COLO668 (cell line): ENCODE measurements around the gene INTS15.

ENCODE experiments used
- DNase-seq: peaks from one replicate; lab custom pipeline; 2025; ENCODE audit not compliant: unreplicated experiment; lab: John Stamatoyannopoulos, UW

The INTS15 gene

GRCh38 chr7:6589829-6590644 lies at the start of gene INTS15:
Gene INTS15, plus strand, starts transcription at chr7:6590021. Its CDS starts 263 bp downstream, at chr7:6590284.
- DNase-seq = peak; percentile 97

- DNase-seq = no peak
Observed at GRCh38 chr7:6542368-6542767, 47.5 kb upstream of the INTS15 start.

- DNase-seq = no peak
Observed at GRCh38 chr7:6545398-6546126, 44.3 kb upstream of the INTS15 start.

GRCh38 chr7:6546498-6547251 lies 43.1 kb upstream of the INTS15 start:
- DNase-seq = no peak

- DNase-seq = no peak
Observed at GRCh38 chr7:6547400-6547799, 42.4 kb upstream of the INTS15 start.

- no peak for DNase-seq
Observed at GRCh38 chr7:6551016-6551511, 38.8 kb upstream of the INTS15 start, which contains the start of gene GRID2IP. Gene GRID2IP, minus strand, starts transcription at chr7:6551461. Its CDS starts 25 bp downstream, at chr7:6551436.

GRCh38 chr7:6553448-6554044 lies 36.3 kb upstream of the INTS15 start:
- DNase-seq = no peak

- DNase-seq = no peak
Observed at GRCh38 chr7:6554848-6555247, 35.0 kb upstream of the INTS15 start.

GRCh38 chr7:6556196-6556595 lies 33.6 kb upstream of the INTS15 start:
- peak; percentile 53 for DNase-seq

- peak; percentile 50 for DNase-seq
Observed at GRCh38 chr7:6558837-6559236, 31.0 kb upstream of the INTS15 start.

GRCh38 chr7:6559896-6560295 lies 29.9 kb upstream of the INTS15 start:
- DNase-seq = no peak

- DNase-seq = no peak
Observed at GRCh38 chr7:6562106-6562505, 27.7 kb upstream of the INTS15 start.

GRCh38 chr7:6563936-6564770 lies 25.7 kb upstream of the INTS15 start:
- no peak for DNase-seq

- DNase-seq = no peak
Observed at GRCh38 chr7:6565655-6566054, 24.2 kb upstream of the INTS15 start.

- no peak for DNase-seq
Observed at GRCh38 chr7:6567886-6568285, 21.9 kb upstream of the INTS15 start.

- no peak for DNase-seq
Observed at GRCh38 chr7:6571160-6571779, 18.6 kb upstream of the INTS15 start.

- no peak for DNase-seq
Observed at GRCh38 chr7:6575281-6576023, 14.4 kb upstream of the INTS15 start.

GRCh38 chr7:6576024-6576866 lies 13.6 kb upstream of the INTS15 start:
- DNase-seq = no peak
